Measurements from ENCODE around the gene RHOJ. TPM values are rescaled to one million over a fixed set of nuclear protein-coding genes. Genes with fewer than 3 reads are reported as not detected.

RHOJ gene
- total and polyA plus RNA-seq, 2 experiments from 2014 or later = 0.17 TPM; not detected in 1

DNA sequence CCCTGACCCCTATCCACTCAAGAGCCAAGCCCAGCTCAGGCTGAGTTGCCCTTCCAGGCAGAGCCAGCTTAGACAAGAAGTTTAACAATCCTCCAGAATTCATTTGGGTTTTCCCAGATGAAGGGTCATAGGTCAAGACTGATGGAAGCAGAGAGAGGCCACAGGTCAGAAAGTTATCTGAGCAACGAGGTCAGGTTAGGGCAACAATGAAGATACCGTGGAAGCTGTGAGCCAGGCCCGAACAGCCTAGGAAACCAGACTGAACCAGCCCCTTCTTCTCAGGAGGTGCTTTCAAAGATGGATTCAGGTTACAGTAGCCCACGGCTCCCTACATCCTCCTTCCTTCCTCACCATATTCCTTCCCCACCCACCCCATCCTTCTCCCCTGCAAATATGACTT lies 53.1 kb downstream of the RHOJ start:
- Mint-ChIP-seq H3K27ac (no peak overlapping the region), H3K36me3 (ENCODE audit: low read depth) (no peaks in the 10 kb centered on the region; the same call in 2 of the 3 replicates), H3K4me3 (no peak overlapping the region), H3K9me3 (peaks cover 3% of the 10 kb centered on the region; the same call in 1 of the 3 replicates), H3K27me3 (ENCODE audit: insufficient read depth, low read depth, poor library complexity) (no peaks in the 10 kb centered on the region), H3K4me1 (no peaks in the 10 kb centered on the region; the same call in 2 of the 3 replicates)
- H3K79me2 ChIP-seq (replicated peaks; ENCODE audit: insufficient read depth) = no peaks in the 10 kb centered on the region
- H3K9me2 ChIP-seq (ENCODE audit: insufficient read depth) = no peaks in the 10 kb centered on the region; the same call in 1 of the 2 replicates
- no peak overlapping the region for H2AFZ ChIP-seq
- no peaks in the 10 kb centered on the region for H3K27me3 ChIP-seq (ENCODE audit: insufficient read depth)
- no peak overlapping the region for H3K4me3 ChIP-seq
- no peak overlapping the region for H3K4me2 ChIP-seq
- DNase-seq (ENCODE audit: low spot score) = no peak
- H3K27ac ChIP-seq (ENCODE audit: low read depth) = no peak overlapping the region
- no peak for TF ChIP-seq EZH2phosphoT487 (IDR thresholded peaks at IDR 0.05; ENCODE audit: unreplicated experiment)
- no peak for TF ChIP-seq STAT1 (IDR thresholded peaks at IDR 0.05; ENCODE audit: unreplicated experiment)
- TF ChIP-seq JUNB (IDR thresholded peaks at IDR 0.05; ENCODE audit: unreplicated experiment) = no peak
- TF ChIP-seq ETS1 (IDR thresholded peaks at IDR 0.05) = no peak
- no peak for TF ChIP-seq EZH2 (IDR thresholded peaks at IDR 0.05; ENCODE audit: low read depth, unreplicated experiment)
- TF ChIP-seq, protein P1, sequence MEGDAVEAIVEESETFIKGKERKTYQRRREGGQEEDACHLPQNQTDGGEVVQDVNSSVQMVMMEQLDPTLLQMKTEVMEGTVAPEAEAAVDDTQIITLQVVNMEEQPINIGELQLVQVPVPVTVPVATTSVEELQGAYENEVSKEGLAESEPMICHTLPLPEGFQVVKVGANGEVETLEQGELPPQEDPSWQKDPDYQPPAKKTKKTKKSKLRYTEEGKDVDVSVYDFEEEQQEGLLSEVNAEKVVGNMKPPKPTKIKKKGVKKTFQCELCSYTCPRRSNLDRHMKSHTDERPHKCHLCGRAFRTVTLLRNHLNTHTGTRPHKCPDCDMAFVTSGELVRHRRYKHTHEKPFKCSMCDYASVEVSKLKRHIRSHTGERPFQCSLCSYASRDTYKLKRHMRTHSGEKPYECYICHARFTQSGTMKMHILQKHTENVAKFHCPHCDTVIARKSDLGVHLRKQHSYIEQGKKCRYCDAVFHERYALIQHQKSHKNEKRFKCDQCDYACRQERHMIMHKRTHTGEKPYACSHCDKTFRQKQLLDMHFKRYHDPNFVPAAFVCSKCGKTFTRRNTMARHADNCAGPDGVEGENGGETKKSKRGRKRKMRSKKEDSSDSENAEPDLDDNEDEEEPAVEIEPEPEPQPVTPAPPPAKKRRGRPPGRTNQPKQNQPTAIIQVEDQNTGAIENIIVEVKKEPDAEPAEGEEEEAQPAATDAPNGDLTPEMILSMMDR (conservative IDR thresholded peaks at IDR 0.05; ENCODE audit: low read depth in 2 of 2) = no peak
- TF ChIP-seq POLR2AphosphoS5 (IDR thresholded peaks at IDR 0.05; ENCODE audit: low read depth) = no peak
- TF ChIP-seq REST (IDR thresholded peaks at IDR 0.05; ENCODE audit: unreplicated experiment) = no peak
- TF ChIP-seq, protein P2, sequence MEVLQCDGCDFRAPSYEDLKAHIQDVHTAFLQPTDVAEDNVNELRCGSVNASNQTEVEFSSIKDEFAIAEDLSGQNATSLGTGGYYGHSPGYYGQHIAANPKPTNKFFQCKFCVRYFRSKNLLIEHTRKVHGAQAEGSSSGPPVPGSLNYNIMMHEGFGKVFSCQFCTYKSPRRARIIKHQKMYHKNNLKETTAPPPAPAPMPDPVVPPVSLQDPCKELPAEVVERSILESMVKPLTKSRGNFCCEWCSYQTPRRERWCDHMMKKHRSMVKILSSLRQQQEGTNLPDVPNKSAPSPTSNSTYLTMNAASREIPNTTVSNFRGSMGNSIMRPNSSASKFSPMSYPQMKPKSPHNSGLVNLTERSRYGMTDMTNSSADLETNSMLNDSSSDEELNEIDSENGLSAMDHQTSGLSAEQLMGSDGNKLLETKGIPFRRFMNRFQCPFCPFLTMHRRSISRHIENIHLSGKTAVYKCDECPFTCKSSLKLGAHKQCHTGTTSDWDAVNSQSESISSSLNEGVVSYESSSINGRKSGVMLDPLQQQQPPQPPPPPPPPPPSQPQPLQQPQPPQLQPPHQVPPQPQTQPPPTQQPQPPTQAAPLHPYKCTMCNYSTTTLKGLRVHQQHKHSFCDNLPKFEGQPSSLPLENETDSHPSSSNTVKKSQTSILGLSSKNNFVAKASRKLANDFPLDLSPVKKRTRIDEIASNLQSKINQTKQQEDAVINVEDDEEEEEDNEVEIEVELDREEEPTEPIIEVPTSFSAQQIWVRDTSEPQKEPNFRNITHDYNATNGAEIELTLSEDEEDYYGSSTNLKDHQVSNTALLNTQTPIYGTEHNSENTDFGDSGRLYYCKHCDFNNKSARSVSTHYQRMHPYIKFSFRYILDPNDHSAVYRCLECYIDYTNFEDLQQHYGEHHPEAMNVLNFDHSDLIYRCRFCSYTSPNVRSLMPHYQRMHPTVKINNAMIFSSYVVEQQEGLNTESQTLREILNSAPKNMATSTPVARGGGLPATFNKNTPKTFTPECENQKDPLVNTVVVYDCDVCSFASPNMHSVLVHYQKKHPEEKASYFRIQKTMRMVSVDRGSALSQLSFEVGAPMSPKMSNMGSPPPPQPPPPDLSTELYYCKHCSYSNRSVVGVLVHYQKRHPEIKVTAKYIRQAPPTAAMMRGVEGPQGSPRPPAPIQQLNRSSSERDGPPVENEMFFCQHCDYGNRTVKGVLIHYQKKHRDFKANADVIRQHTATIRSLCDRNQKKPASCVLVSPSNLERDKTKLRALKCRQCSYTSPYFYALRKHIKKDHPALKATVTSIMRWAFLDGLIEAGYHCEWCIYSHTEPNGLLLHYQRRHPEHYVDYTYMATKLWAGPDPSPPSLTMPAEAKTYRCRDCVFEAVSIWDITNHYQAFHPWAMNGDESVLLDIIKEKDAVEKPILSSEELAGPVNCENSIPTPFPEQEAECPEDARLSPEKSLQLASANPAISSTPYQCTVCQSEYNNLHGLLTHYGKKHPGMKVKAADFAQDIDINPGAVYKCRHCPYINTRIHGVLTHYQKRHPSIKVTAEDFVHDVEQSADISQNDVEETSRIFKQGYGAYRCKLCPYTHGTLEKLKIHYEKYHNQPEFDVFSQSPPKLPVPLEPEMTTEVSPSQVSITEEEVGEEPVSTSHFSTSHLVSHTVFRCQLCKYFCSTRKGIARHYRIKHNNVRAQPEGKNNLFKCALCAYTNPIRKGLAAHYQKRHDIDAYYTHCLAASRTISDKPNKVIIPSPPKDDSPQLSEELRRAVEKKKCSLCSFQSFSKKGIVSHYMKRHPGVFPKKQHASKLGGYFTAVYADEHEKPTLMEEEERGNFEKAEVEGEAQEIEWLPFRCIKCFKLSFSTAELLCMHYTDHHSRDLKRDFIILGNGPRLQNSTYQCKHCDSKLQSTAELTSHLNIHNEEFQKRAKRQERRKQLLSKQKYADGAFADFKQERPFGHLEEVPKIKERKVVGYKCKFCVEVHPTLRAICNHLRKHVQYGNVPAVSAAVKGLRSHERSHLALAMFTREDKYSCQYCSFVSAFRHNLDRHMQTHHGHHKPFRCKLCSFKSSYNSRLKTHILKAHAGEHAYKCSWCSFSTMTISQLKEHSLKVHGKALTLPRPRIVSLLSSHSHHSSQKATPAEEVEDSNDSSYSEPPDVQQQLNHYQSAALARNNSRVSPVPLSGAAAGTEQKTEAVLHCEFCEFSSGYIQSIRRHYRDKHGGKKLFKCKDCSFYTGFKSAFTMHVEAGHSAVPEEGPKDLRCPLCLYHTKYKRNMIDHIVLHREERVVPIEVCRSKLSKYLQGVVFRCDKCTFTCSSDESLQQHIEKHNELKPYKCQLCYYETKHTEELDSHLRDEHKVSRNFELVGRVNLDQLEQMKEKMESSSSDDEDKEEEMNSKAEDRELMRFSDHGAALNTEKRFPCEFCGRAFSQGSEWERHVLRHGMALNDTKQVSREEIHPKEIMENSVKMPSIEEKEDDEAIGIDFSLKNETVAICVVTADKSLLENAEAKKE (CRISPR knock-in tag; IDR thresholded peaks at IDR 0.05) = no peak
- no peak for TF ChIP-seq NANOG (IDR thresholded peaks at IDR 0.05; ENCODE audit: borderline replicate concordance)
- no peak for TF ChIP-seq ZNF114 (CRISPR knock-in tag; IDR thresholded peaks at IDR 0.05)
- TF ChIP-seq ZNF331 (CRISPR knock-in tag; IDR thresholded peaks at IDR 0.05; ENCODE audit: low read depth) = no peak
- TF ChIP-seq CREB1 (CRISPR knock-in tag; IDR thresholded peaks at IDR 0.05; ENCODE audit: low read depth) = no peak
- ATAC-seq = no peak
- H3K36me3 ChIP-seq (ENCODE audit: insufficient read depth) = no peaks in the 10 kb centered on the region
- no peaks in the 10 kb centered on the region for H3F3A ChIP-seq (replicated peaks; ENCODE audit: low read depth)
- H3K4me1 ChIP-seq (ENCODE audit: insufficient read depth) = no peaks in the 10 kb centered on the region
- H4K20me1 ChIP-seq (replicated peaks; ENCODE audit: insufficient read depth) = no peaks in the 10 kb centered on the region
